IMR-90 (cell line): ENCODE data around the gene DCAF16. TPM values are rescaled to one million over a fixed set of nuclear protein-coding genes. Genes with fewer than 3 reads are reported as not detected.

Source experiments
- ATAC-seq: fragments of 200-7000 bp; cut with Tn5 transposase; 2 replicates; pipeline ENCODE4 v1.9.1; 2020; ENCODE audit warnings: low read depth, mild to moderate bottlenecking, moderate library complexity
- BruUV-seq: library from RNA; stranded (reverse); fragments of 400-500 nt; replicated peaks from 2 replicates; lab custom pipeline; 2021; lab: Mats Ljungman, UMichigan
- CTCF ChIA-PET: fragments of 300-600 bp; formaldehyde crosslinking; extraction: SDS; loops from one replicate; lab custom pipeline; 2021; ENCODE audit warnings: antibody characterized with exemption; lab: Yijun Ruan, JAX
- POLR2A ChIA-PET: fragments of 300-600 bp; sonication (Branson Sonifier 250); formaldehyde crosslinking; loops from one replicate; lab custom pipeline; 2022; ENCODE audit warnings: antibody characterized with exemption; ENCODE audit not compliant: unreplicated experiment; lab: Charles Lee
- DNase-seq: peaks from one replicate; pipeline ENCODE4 v3.0.0; 2013
- H2AFZ ChIP-seq: replicated peaks from 2 replicates; pipeline ENCODE3; 2013; ENCODE audit warnings: low read length, mild to moderate bottlenecking; ENCODE audit not compliant: poor library complexity
- H2AK5ac ChIP-seq: 2 replicates; pipeline ENCODE4 v1.6.1; 2013; ENCODE audit warnings: low read depth, low read length, inconsistent platforms
- H2AK9ac ChIP-seq: replicated peaks from 2 replicates; pipeline ENCODE3; 2013; ENCODE audit warnings: mild to moderate bottlenecking, low read depth, low read length, moderate library complexity; ENCODE audit not compliant: poor library complexity
- H2BK120ac ChIP-seq: 2 replicates; pipeline ENCODE4 v1.6.1; 2013; ENCODE audit warnings: low read depth, low read length, inconsistent platforms
- H2BK15ac ChIP-seq: 3 replicates; pipeline ENCODE4 v1.6.1; 2013; ENCODE audit warnings: low read depth, low read length, inconsistent platforms
- H2BK20ac ChIP-seq: 2 replicates; pipeline ENCODE4 v1.6.1; 2013; ENCODE audit warnings: low read depth, mild to moderate bottlenecking, inconsistent platforms, low read length, moderate library complexity
- H2BK5ac ChIP-seq: 2 replicates; pipeline ENCODE4 v1.6.1; 2013; ENCODE audit warnings: mild to moderate bottlenecking, low read depth, low read length, inconsistent platforms; ENCODE audit not compliant: poor library complexity, severe bottlenecking
- H3K14ac ChIP-seq: replicated peaks from 2 replicates; pipeline ENCODE4 v1.6.1; 2013; ENCODE audit warnings: low read depth, low read length, inconsistent platforms
- H3K18ac ChIP-seq: 2 replicates; pipeline ENCODE4 v1.6.1; 2013; ENCODE audit warnings: low read depth, low read length, control low read depth
- H3K23ac ChIP-seq: 2 replicates; pipeline ENCODE4 v1.6.1; 2013; ENCODE audit warnings: low read depth, low read length, inconsistent platforms
- H3K27ac ChIP-seq: 2 replicates; pipeline ENCODE4 v1.5.1; 2013; ENCODE audit warnings: mild to moderate bottlenecking, control low read depth, low read length; ENCODE audit not compliant: insufficient read depth
- H3K27me3 ChIP-seq: 2 replicates; pipeline ENCODE4 v1.6.1; 2013; ENCODE audit warnings: low read length; ENCODE audit not compliant: control insufficient read depth, insufficient read depth
- H3K36me3 ChIP-seq: 2 replicates; pipeline ENCODE4 v1.6.1; 2013; ENCODE audit warnings: low read length, mixed read lengths; ENCODE audit not compliant: control insufficient read depth, insufficient read depth
- H3K4ac ChIP-seq: 2 replicates; pipeline ENCODE4 v1.6.1; 2013; ENCODE audit warnings: low read depth, low read length, inconsistent platforms
- H3K4me1 ChIP-seq: 2 replicates; pipeline ENCODE4 v1.6.1; 2013; ENCODE audit warnings: low read length, mixed read lengths; ENCODE audit not compliant: control insufficient read depth, insufficient read depth
- H3K4me2 ChIP-seq: 2 replicates; pipeline ENCODE4 v1.6.1; 2013; ENCODE audit warnings: low read depth, mild to moderate bottlenecking, control low read depth, low read length, moderate library complexity
- H3K4me3 ChIP-seq: 2 replicates; pipeline ENCODE4 v1.5.1; 2013; ENCODE audit warnings: low read depth, mild to moderate bottlenecking, control low read depth, low read length, moderate library complexity; ENCODE audit not compliant: insufficient read depth
- H3K56ac ChIP-seq: 2 replicates; pipeline ENCODE4 v1.6.1; 2013; ENCODE audit warnings: low read length, inconsistent platforms; ENCODE audit not compliant: insufficient read depth; ENCODE audit errors: extremely low read depth
- H3K79me1 ChIP-seq, 2 experiments: 2 replicates each; pipeline ENCODE4 v1.6.1; 2013; ENCODE audit warnings: low read length in 2 of 2, inconsistent platforms in 1 of 2, low read depth in 1 of 2
- H3K9ac ChIP-seq: 2 replicates; pipeline ENCODE4 v1.6.1; 2013; ENCODE audit warnings: low read depth, low read length, control low read depth
- H3K9me1 ChIP-seq: 2 replicates; pipeline ENCODE4 v1.6.1; 2013; ENCODE audit warnings: low read length, inconsistent platforms; ENCODE audit not compliant: insufficient read depth
- H3K9me3 ChIP-seq: 2 replicates; pipeline ENCODE4 v1.6.1; 2013; ENCODE audit warnings: low read length; ENCODE audit not compliant: control insufficient read depth, insufficient read depth
- H4K20me1 ChIP-seq: 2 replicates; pipeline ENCODE4 v1.6.1; 2013; ENCODE audit warnings: low read length, inconsistent platforms; ENCODE audit not compliant: insufficient read depth
- H4K5ac ChIP-seq: 2 replicates; pipeline ENCODE4 v1.6.1; 2013; ENCODE audit warnings: mild to moderate bottlenecking, low read depth, low read length, control low read depth
- H4K8ac ChIP-seq, 2 experiments: 2 replicates each; pipeline ENCODE4 v1.6.1; 2013; ENCODE audit warnings: low read depth in 2 of 2, low read length in 2 of 2, control low read depth in 1 of 2, inconsistent platforms in 1 of 2
- H4K91ac ChIP-seq: 2 replicates; pipeline ENCODE4 v1.6.1; 2013; ENCODE audit warnings: low read depth, low read length, inconsistent platforms; ENCODE audit not compliant: insufficient read depth
- BHLHE40 ChIP-seq: fragments of 150-350 bp; IDR thresholded peaks from 2 replicates; pipeline ENCODE4 v1.6.1; 2016; ENCODE audit warnings: mild to moderate bottlenecking, low read depth, low read length
- CEBPB ChIP-seq: IDR thresholded peaks from 2 replicates; pipeline ENCODE4 v1.6.1; 2012; ENCODE audit warnings: low read depth, low read length, improper control_type of control experiment
- CHD1 ChIP-seq: IDR thresholded peaks from 2 replicates; pipeline ENCODE4 v1.6.1; 2012; ENCODE audit warnings: low read depth, low read length, improper control_type of control experiment
- CTCF ChIP-seq: conservative IDR thresholded peaks from 2 replicates; pipeline ENCODE4 v1.5.1; 2012; ENCODE audit warnings: mild to moderate bottlenecking, low read depth, low read length, improper control_type of control experiment
- ELK1 ChIP-seq: fragments of 150-350 bp; IDR thresholded peaks from 2 replicates; pipeline ENCODE4 v1.6.1; 2016; ENCODE audit warnings: low read depth, mild to moderate bottlenecking, low read length, moderate library complexity, borderline replicate concordance
- MAFK ChIP-seq: IDR thresholded peaks from 2 replicates; pipeline ENCODE4 v1.6.1; 2012; ENCODE audit warnings: low read depth, low read length, improper control_type of control experiment
- MAZ ChIP-seq: IDR thresholded peaks from 2 replicates; pipeline ENCODE4 v1.6.1; 2012; ENCODE audit warnings: low read depth, mild to moderate bottlenecking, low read length, improper control_type of control experiment, moderate library complexity, borderline replicate concordance
- MXI1 ChIP-seq: IDR thresholded peaks from 2 replicates; pipeline ENCODE4 v1.6.1; 2012; ENCODE audit warnings: low read depth, mild to moderate bottlenecking, low read length, moderate library complexity, borderline replicate concordance
- NFE2L2 ChIP-seq: fragments of 150-350 bp; IDR thresholded peaks from 2 replicates; pipeline ENCODE4 v1.6.1; 2016; ENCODE audit warnings: low read depth, mild to moderate bottlenecking, low read length
- POLR2A ChIP-seq: IDR thresholded peaks from 2 replicates; pipeline ENCODE4 v1.6.1; 2012; ENCODE audit warnings: mild to moderate bottlenecking, low read depth, low read length
- RAD21 ChIP-seq: IDR thresholded peaks from 2 replicates; pipeline ENCODE4 v1.6.1; 2012; ENCODE audit warnings: low read length, improper control_type of control experiment
- RCOR1 ChIP-seq: IDR thresholded peaks from 2 replicates; pipeline ENCODE4 v1.6.1; 2012; ENCODE audit warnings: mild to moderate bottlenecking, low read length, improper control_type of control experiment; ENCODE audit not compliant: insufficient replicate concordance
- RFX5 ChIP-seq: IDR thresholded peaks from 2 replicates; pipeline ENCODE4 v1.8.0; 2012; ENCODE audit warnings: low read depth, mild to moderate bottlenecking, low read length, moderate library complexity
- USF2 ChIP-seq: fragments of 150-350 bp; IDR thresholded peaks from 2 replicates; pipeline ENCODE4 v1.6.1; 2017; ENCODE audit warnings: mild to moderate bottlenecking, antibody characterized with exemption, low read length, low read depth
- WGBS, 2 experiments: methylation state at CpG; one replicate each; pipeline versions ENCODE4 v1.1.5 to v1.1.7; 2013; ENCODE audit warnings: missing lambda C conversion rate in 2 of 2; ENCODE audit not compliant: insufficient read length in 1 of 2; ENCODE audit errors: extremely low coverage in 2 of 2; 5-methylcytosine and 5-hydroxymethylcytosine counted together
- dilution Hi-C: fragments of 300-500 bp; cut with HindIII; formaldehyde crosslinking; loops from one replicate; pipeline ENCODE4 v1.14.3; 2018; ENCODE audit warnings: low sequenced_read_pairs; ENCODE audit not compliant: unreplicated experiment
- in situ Hi-C: fragments of 300-500 bp; cut with MboI; formaldehyde crosslinking; loops from 3 replicates; pipeline ENCODE4 v1.14.3; 2019; ENCODE audit warnings: low sequenced_read_pairs, inconsistent platforms, mixed read lengths
- intact Hi-C: fragments of 100-400 bp; cut with micrococcal nuclease; formaldehyde crosslinking; loops from 2 replicates; pipeline ENCODE4 v1.10.0; 2022
- polyA plus RNA-seq, 3 experiments: library from polyadenylated mRNA; depleted of rRNA; stranded (reverse); fragments of >200 nt; gene quantifications; 2 replicates each; pipeline ENCODE4 v1.2.3, GENCODE V29; 2012; ENCODE audit warnings: low replicate concordance in 1 of 3
- total RNA-seq: library from RNA; depleted of rRNA; stranded (reverse); fragments of >200 nt; gene quantifications from 2 replicates; pipeline ENCODE4 v1.2.3, GENCODE V29; 2012

Gene DCAF16
- total and polyA plus RNA-seq, 2 of the 4 experiments (the other 2 are of a cell fraction): 15.1 to 31.5 TPM

- no peak overlapping the region for H2BK5ac ChIP-seq
- H3K9me3 ChIP-seq: no peaks in the 10 kb centered on the region
- H3K4me1 ChIP-seq: no peaks in the 10 kb centered on the region
- no peak overlapping the region for H2BK120ac ChIP-seq
- no peak overlapping the region for H3K4ac ChIP-seq
- no peak overlapping the region for H2BK20ac ChIP-seq
- H3K27ac ChIP-seq: no peak overlapping the region
- DNase-seq (no peak), ATAC-seq (no peak)
- H3K9me1 ChIP-seq: no peaks in the 10 kb centered on the region
- H3K36me3 ChIP-seq: no peaks in the 10 kb centered on the region
- H3K27me3 ChIP-seq: peaks cover 2% of the 10 kb centered on the region; the same call in 1 of the 2 replicates
- in situ Hi-C loops: no loop called here
- TF ChIP-seq POLR2A: no peak
- TF ChIP-seq RCOR1: no peak
- TF ChIP-seq CTCF: no peak
- no peak for TF ChIP-seq NFE2L2
- TF ChIP-seq RAD21: no peak
- no peak for TF ChIP-seq BHLHE40
- TF ChIP-seq USF2: no peak
- no peak for TF ChIP-seq MAZ
- no peak for TF ChIP-seq RFX5
- no peak for TF ChIP-seq MAFK
- TF ChIP-seq ELK1: no peak
- no peak for TF ChIP-seq CHD1
- TF ChIP-seq MXI1: no peak
- no peak for TF ChIP-seq CEBPB
- H3K23ac ChIP-seq: no peak overlapping the region
- H3K4me2 ChIP-seq: no peak overlapping the region
- H3K79me1 ChIP-seq: no peaks in the 10 kb centered on the region
- no peak overlapping the region for H3K4me3 ChIP-seq
- dilution Hi-C loops: no loop called here
- no peak overlapping the region for H2AK5ac ChIP-seq
- 70% methylated on average over 2 of the region's 3 CpGs; no CpG with 5 or more reads in 1 of the 2 experiments for WGBS, 2 experiments
- H3K14ac ChIP-seq: no peak overlapping the region
- no peak overlapping the region for H2AK9ac ChIP-seq
- no peak overlapping the region for H3K18ac ChIP-seq
- intact Hi-C loops: no loop called here
- CTCF ChIA-PET: no interaction called here
- H2BK15ac ChIP-seq: no peak overlapping the region
- no peaks in the 10 kb centered on the region for H4K20me1 ChIP-seq
- no TSS peak for BruUV-seq
- H4K8ac ChIP-seq: no peak overlapping the region
- H3K56ac ChIP-seq: no peak overlapping the region
- POLR2A ChIA-PET: no interaction called here
- H4K5ac ChIP-seq: no peak overlapping the region
- no peak overlapping the region for H3K9ac ChIP-seq
- H2AFZ ChIP-seq: no peak overlapping the region
- H4K91ac ChIP-seq: no peak overlapping the region
Measured at GRCh38 chr4:17763416-17763815, 47.1 kb downstream of the DCAF16 start.
